ENCODE measurements around the gene SLC12A8.

DNA sequence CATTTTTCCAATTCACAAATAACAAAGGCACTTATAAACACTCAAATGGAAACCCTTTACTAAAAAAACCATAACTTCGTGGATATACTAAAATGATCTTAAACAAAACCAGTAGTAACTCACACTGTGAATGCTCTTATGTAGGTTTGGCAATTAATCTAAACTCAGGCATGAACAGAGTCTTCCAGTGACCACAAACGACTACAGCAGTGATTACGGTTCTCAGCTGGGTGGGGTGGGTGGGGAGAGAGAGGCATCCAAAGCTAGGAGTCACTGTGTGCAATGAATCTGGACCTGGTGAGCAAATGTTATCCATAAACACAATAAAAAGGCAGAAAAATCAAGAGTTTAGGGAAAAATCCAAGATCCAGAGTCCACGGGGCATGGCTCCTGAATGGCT, 21.3 kb downstream of the SLC12A8 start:
- TF ChIP-seq, protein P1, sequence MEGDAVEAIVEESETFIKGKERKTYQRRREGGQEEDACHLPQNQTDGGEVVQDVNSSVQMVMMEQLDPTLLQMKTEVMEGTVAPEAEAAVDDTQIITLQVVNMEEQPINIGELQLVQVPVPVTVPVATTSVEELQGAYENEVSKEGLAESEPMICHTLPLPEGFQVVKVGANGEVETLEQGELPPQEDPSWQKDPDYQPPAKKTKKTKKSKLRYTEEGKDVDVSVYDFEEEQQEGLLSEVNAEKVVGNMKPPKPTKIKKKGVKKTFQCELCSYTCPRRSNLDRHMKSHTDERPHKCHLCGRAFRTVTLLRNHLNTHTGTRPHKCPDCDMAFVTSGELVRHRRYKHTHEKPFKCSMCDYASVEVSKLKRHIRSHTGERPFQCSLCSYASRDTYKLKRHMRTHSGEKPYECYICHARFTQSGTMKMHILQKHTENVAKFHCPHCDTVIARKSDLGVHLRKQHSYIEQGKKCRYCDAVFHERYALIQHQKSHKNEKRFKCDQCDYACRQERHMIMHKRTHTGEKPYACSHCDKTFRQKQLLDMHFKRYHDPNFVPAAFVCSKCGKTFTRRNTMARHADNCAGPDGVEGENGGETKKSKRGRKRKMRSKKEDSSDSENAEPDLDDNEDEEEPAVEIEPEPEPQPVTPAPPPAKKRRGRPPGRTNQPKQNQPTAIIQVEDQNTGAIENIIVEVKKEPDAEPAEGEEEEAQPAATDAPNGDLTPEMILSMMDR (IDR thresholded peaks at IDR 0.05): no peak
- no peak for TF ChIP-seq POLR2A (IDR thresholded peaks at IDR 0.05)

Measured in adrenal gland (tissue), 5 donors.